Mesenchymal stem cell (in vitro differentiated cells and primary cell): ENCODE results near the gene POLR1H.
A peak's percentile ranks its signal among the peaks of the same experiment; 100 is the strongest.

Source experiments
- DNase-seq: peaks from one replicate; pipeline ENCODE4 v3.0.0-alpha.2; 2013
- H2AFZ ChIP-seq: one replicate; pipeline ENCODE4 v1.6.1; 2013; ENCODE audit warnings: low read depth, mild to moderate bottlenecking, control low read depth, inconsistent platforms, low read length, moderate library complexity
- H2AK5ac ChIP-seq: 2 replicates; pipeline ENCODE4 v1.6.1; 2013; ENCODE audit warnings: low read length, moderate library complexity, mild to moderate bottlenecking, inconsistent platforms; ENCODE audit not compliant: severe bottlenecking
- H2BK120ac ChIP-seq: one replicate; pipeline ENCODE4 v1.6.1; 2013; ENCODE audit warnings: low read depth, mild to moderate bottlenecking, inconsistent platforms, low read length, moderate library complexity
- H2BK12ac ChIP-seq, 2 experiments: one replicate each; pipeline ENCODE4 v1.6.1; 2013; ENCODE audit warnings: inconsistent platforms in 2 of 2, low read length in 2 of 2, mild to moderate bottlenecking in 2 of 2, moderate library complexity in 2 of 2, control low read depth in 1 of 2
- H2BK15ac ChIP-seq: one replicate; pipeline ENCODE4 v1.6.1; 2013; ENCODE audit warnings: mild to moderate bottlenecking, low read depth, inconsistent platforms; ENCODE audit not compliant: poor library complexity, severe bottlenecking
- H2BK5ac ChIP-seq: 2 replicates; pipeline ENCODE4 v1.6.1; 2013; ENCODE audit warnings: low read depth, mild to moderate bottlenecking, low read length, control low read depth, inconsistent platforms; ENCODE audit not compliant: poor library complexity, severe bottlenecking
- H3K14ac ChIP-seq, 2 experiments: one replicate each; pipeline ENCODE4 v1.6.1; 2013; ENCODE audit warnings: inconsistent platforms in 2 of 2, low read length in 2 of 2, control low read depth in 1 of 2, mild to moderate bottlenecking in 1 of 2, moderate library complexity in 1 of 2
- H3K18ac ChIP-seq, 2 experiments: one replicate each; pipeline ENCODE4 v1.6.1; 2013; ENCODE audit warnings: inconsistent platforms in 2 of 2, low read length in 2 of 2, control low read depth in 1 of 2, low read depth in 1 of 2, mild to moderate bottlenecking in 1 of 2
- H3K23ac ChIP-seq, 2 experiments: one replicate each; pipeline ENCODE4 v1.6.1; 2013; ENCODE audit warnings: inconsistent platforms in 2 of 2, low read length in 2 of 2, mild to moderate bottlenecking in 2 of 2, moderate library complexity in 2 of 2, control low read depth in 1 of 2
- H3K27ac ChIP-seq: 2 replicates; pipeline ENCODE4 v1.5.1; 2013; ENCODE audit warnings: mild to moderate bottlenecking, moderate library complexity, low read length, control low read depth, inconsistent platforms; ENCODE audit not compliant: poor library complexity, severe bottlenecking
- H3K27me3 ChIP-seq, 2 experiments: 2 replicates each; pipeline versions ENCODE4 v1.6.1 to v1.7.0; 2013; ENCODE audit warnings: low read length in 2 of 2, mild to moderate bottlenecking in 2 of 2, moderate library complexity in 2 of 2, control low read depth in 1 of 2, inconsistent platforms in 1 of 2; ENCODE audit not compliant: control insufficient read depth in 1 of 2, insufficient read depth in 1 of 2
- H3K36me3 ChIP-seq, 2 experiments: 2 replicates each; pipeline versions ENCODE4 v1.6.1 to v1.7.0; 2013; ENCODE audit warnings: low read length in 2 of 2, control low read depth in 1 of 2, inconsistent platforms in 1 of 2, low read depth in 1 of 2, mild to moderate bottlenecking in 1 of 2; ENCODE audit not compliant: insufficient read depth in 2 of 2, control insufficient read depth in 1 of 2
- H3K4ac ChIP-seq, 2 experiments: one replicate each; pipeline ENCODE4 v1.6.1; 2013; ENCODE audit warnings: inconsistent platforms in 2 of 2, low read length in 2 of 2, mild to moderate bottlenecking in 2 of 2, moderate library complexity in 2 of 2, control low read depth in 1 of 2, low read depth in 1 of 2
- H3K4me1 ChIP-seq: 2 replicates; pipeline ENCODE4 v1.6.1; 2013; ENCODE audit warnings: low read depth, low read length, control low read depth; ENCODE audit not compliant: control insufficient read depth, insufficient read depth
- H3K4me2 ChIP-seq: 2 replicates; pipeline ENCODE4 v1.6.1; 2013; ENCODE audit warnings: low read length, mild to moderate bottlenecking, inconsistent platforms; ENCODE audit not compliant: poor library complexity, severe bottlenecking
- H3K4me3 ChIP-seq, 2 experiments: 2 replicates each; pipeline versions ENCODE4 v1.5.1 to v1.7.0; 2013; ENCODE audit warnings: low read length in 2 of 2, mild to moderate bottlenecking in 2 of 2, control low read depth in 1 of 2, low read depth in 1 of 2; ENCODE audit not compliant: insufficient read depth in 1 of 2
- H3K79me1 ChIP-seq: replicated peaks from 2 replicates; pipeline ENCODE4 v1.6.1; 2013; ENCODE audit warnings: mild to moderate bottlenecking, control low read depth, low read length, inconsistent platforms; ENCODE audit not compliant: poor library complexity, severe bottlenecking
- H3K9ac ChIP-seq: 2 replicates; pipeline ENCODE4 v1.7.0; 2013; ENCODE audit warnings: mild to moderate bottlenecking, low read length, moderate library complexity
- H3K9me3 ChIP-seq: 2 replicates; pipeline ENCODE4 v1.7.0; 2013; ENCODE audit warnings: mild to moderate bottlenecking, low read length; ENCODE audit not compliant: control insufficient read depth
- H4K8ac ChIP-seq: one replicate; pipeline ENCODE4 v1.6.1; 2013; ENCODE audit warnings: inconsistent platforms, mild to moderate bottlenecking, low read length, moderate library complexity
- H4K91ac ChIP-seq: one replicate; pipeline ENCODE4 v1.6.1; 2013; ENCODE audit warnings: mild to moderate bottlenecking, low read length, inconsistent platforms
- WGBS: methylation state at CpG from one replicate; pipeline ENCODE4 v1.1.7; 2013; ENCODE audit warnings: mixed read lengths; 5-methylcytosine and 5-hydroxymethylcytosine counted together

Gene POLR1H

GRCh38 chr6:30041221-30041620, 19.8 kb upstream of the POLR1H start:
- no peak overlapping the region for H2BK15ac ChIP-seq
- H2BK120ac ChIP-seq = no peak overlapping the region
- H2AFZ ChIP-seq = no peak overlapping the region
- H4K8ac ChIP-seq = no peak overlapping the region
- H2AK5ac ChIP-seq = no peak overlapping the region
- H4K91ac ChIP-seq = no peak overlapping the region
- no peak overlapping the region for H3K27ac ChIP-seq
- H3K4me2 ChIP-seq = no peak overlapping the region
- H3K27me3 ChIP-seq = no peaks in the 10 kb centered on the region
- no peak overlapping the region for H3K4ac ChIP-seq
- no peak overlapping the region for H3K4me3 ChIP-seq
- H2BK12ac ChIP-seq = no peak overlapping the region
- 87% methylated on average over 5 of the region's 6 CpGs for WGBS
- no peak overlapping the region for H3K9ac ChIP-seq
- H3K9me3 ChIP-seq = no peaks in the 10 kb centered on the region
- no peak overlapping the region for H3K18ac ChIP-seq
- peaks cover 2% of the 10 kb centered on the region for H3K4me1 ChIP-seq
- DNase-seq = no peak
- H3K14ac ChIP-seq = no peak overlapping the region
- H2BK5ac ChIP-seq = no peak overlapping the region
- no peak overlapping the region for H3K23ac ChIP-seq
- H3K79me1 ChIP-seq = peaks cover 6% of the 10 kb centered on the region
- no peaks in the 10 kb centered on the region for H3K36me3 ChIP-seq

GRCh38 chr6:30041821-30042220, 19.2 kb upstream of the POLR1H start:
- no peak overlapping the region for H2AK5ac ChIP-seq
- 85% methylated on average over 3 of the region's 4 CpGs for WGBS
- H3K9ac ChIP-seq = no peak overlapping the region
- no peaks in the 10 kb centered on the region for H3K9me3 ChIP-seq
- no peak overlapping the region for H2BK15ac ChIP-seq
- H3K36me3 ChIP-seq = no peaks in the 10 kb centered on the region
- no peak overlapping the region for H4K91ac ChIP-seq
- no peak overlapping the region for H3K18ac ChIP-seq
- no peak overlapping the region for H2BK5ac ChIP-seq
- H3K4me3 ChIP-seq = no peak overlapping the region
- no peak overlapping the region for H3K4ac ChIP-seq
- no peak overlapping the region for H2AFZ ChIP-seq
- no peak overlapping the region for H4K8ac ChIP-seq
- peak; percentile 3 for DNase-seq
- H3K27ac ChIP-seq = no peak overlapping the region
- H2BK120ac ChIP-seq = no peak overlapping the region
- H3K79me1 ChIP-seq = peaks cover 6% of the 10 kb centered on the region
- H3K23ac ChIP-seq = no peak overlapping the region
- H2BK12ac ChIP-seq = no peak overlapping the region
- H3K14ac ChIP-seq = no peak overlapping the region
- peaks cover 2% of the 10 kb centered on the region for H3K4me1 ChIP-seq
- H3K4me2 ChIP-seq = no peak overlapping the region
- no peaks in the 10 kb centered on the region for H3K27me3 ChIP-seq

- Histone ChIP-seq H2AFZ (no peak overlapping the region), H2BK120ac (no peak overlapping the region), H3K18ac (no peak overlapping the region), H3K27me3 (no peaks in the 10 kb centered on the region), H3K4me3 (no peak overlapping the region), H3K9me3 (no peaks in the 10 kb centered on the region), H3K23ac (no peak overlapping the region), H3K36me3 (no peaks in the 10 kb centered on the region), H3K14ac (no peak overlapping the region), H2AK5ac (no peak overlapping the region), H2BK15ac (no peak overlapping the region), H4K8ac (no peak overlapping the region), H3K4ac (no peak overlapping the region), H2BK12ac (no peak overlapping the region), H3K4me1 (peaks cover 2% of the 10 kb centered on the region), H2BK5ac (no peak overlapping the region), H3K79me1 (peaks cover 6% of the 10 kb centered on the region), H3K9ac (no peak overlapping the region), H3K27ac (no peak overlapping the region), H3K4me2 (no peak overlapping the region), H4K91ac (no peak overlapping the region)
- WGBS = 86% methylated on average over 1 of the region's 1 CpG
- no peak for DNase-seq
Measured at GRCh38 chr6:30042476-30042875, 18.6 kb upstream of the POLR1H start.

GRCh38 chr6:30042914-30043313, 18.2 kb upstream of the POLR1H start:
- Histone ChIP-seq H2BK5ac (no peak overlapping the region), H2BK120ac (no peak overlapping the region), H3K9me3 (no peaks in the 10 kb centered on the region), H3K4me2 (no peak overlapping the region), H3K27me3 (no peaks in the 10 kb centered on the region), H3K18ac (no peak overlapping the region), H3K4me1 (peaks cover 2% of the 10 kb centered on the region), H2AFZ (no peak overlapping the region), H3K23ac (no peak overlapping the region), H2BK12ac (no peak overlapping the region), H3K14ac (no peak overlapping the region), H4K8ac (no peak overlapping the region), H3K4ac (no peak overlapping the region), H3K79me1 (peaks cover 6% of the 10 kb centered on the region), H3K9ac (no peak overlapping the region), H3K36me3 (no peaks in the 10 kb centered on the region), H3K27ac (no peak overlapping the region), H2AK5ac (no peak overlapping the region), H2BK15ac (no peak overlapping the region), H3K4me3 (no peak overlapping the region), H4K91ac (no peak overlapping the region)
- WGBS = 43% methylated on average over 1 of the region's 1 CpG
- no peak for DNase-seq
